Endometrium (tissue), 2 donors: ENCODE measurements around the gene UPK3BL2.
"Not testable (repeated sequence)": the region's sequence is repeated elsewhere in the genome, so short reads cannot be mapped to it uniquely, and the experiment has no call there.

Source experiments
- FAIRE-seq: peaks from 2 replicates; lab custom pipeline; 2012; peaks lifted over from hg19 to GRCh38; lab: Jason Lieb, UNC
- donor health status: control.
- donor health status: control.

Gene UPK3BL2

GRCh38 chr7:102531583-102531982, 11.9 kb downstream of the UPK3BL2 start:
- FAIRE-seq = not testable (repeated sequence)

- not testable (repeated sequence) for FAIRE-seq
Measured at GRCh38 chr7:102527822-102528793, 15.4 kb downstream of the UPK3BL2 start.

GRCh38 chr7:102527182-102527581, 16.3 kb downstream of the UPK3BL2 start:
- FAIRE-seq = not testable (repeated sequence)

GRCh38 chr7:102524803-102525202, 18.7 kb downstream of the UPK3BL2 start:
- not testable (repeated sequence) for FAIRE-seq

GRCh38 chr7:102520797-102521196, 22.7 kb downstream of the UPK3BL2 start:
- FAIRE-seq = not testable (repeated sequence)

- not testable (repeated sequence) for FAIRE-seq
Measured at GRCh38 chr7:102517550-102518147, 25.8 kb downstream of the UPK3BL2 start, which contains the start of gene RASA4B. Gene RASA4B, minus strand, starts transcription at chr7:102517777. Its CDS starts 67 bp downstream, at chr7:102517710.

- FAIRE-seq = not testable (repeated sequence)
Measured at GRCh38 chr7:102516951-102517350, 26.5 kb downstream of the UPK3BL2 start.

- FAIRE-seq = not testable (repeated sequence)
Measured at GRCh38 chr7:102515889-102516288, 27.6 kb downstream of the UPK3BL2 start.

- FAIRE-seq = not testable (repeated sequence)
Measured at GRCh38 chr7:102514881-102515721, 28.4 kb downstream of the UPK3BL2 start.

GRCh38 chr7:102512642-102513221, 30.8 kb downstream of the UPK3BL2 start:
- not testable (repeated sequence) for FAIRE-seq

- FAIRE-seq = not testable (repeated sequence)
Measured at GRCh38 chr7:102511860-102512522, 31.5 kb downstream of the UPK3BL2 start.

GRCh38 chr7:102510575-102510974, 32.9 kb downstream of the UPK3BL2 start:
- not testable (repeated sequence) for FAIRE-seq

- FAIRE-seq = not testable (repeated sequence)
Measured at GRCh38 chr7:102507410-102508088, 35.9 kb downstream of the UPK3BL2 start.

- FAIRE-seq = not testable (repeated sequence)
Measured at GRCh38 chr7:102505298-102506185, 38.0 kb downstream of the UPK3BL2 start.

GRCh38 chr7:102503141-102503540, 40.4 kb downstream of the UPK3BL2 start:
- FAIRE-seq = not testable (repeated sequence)

GRCh38 chr7:102498321-102498720, 45.2 kb downstream of the UPK3BL2 start:
- FAIRE-seq = not testable (repeated sequence)

GRCh38 chr7:102497308-102497707, 46.2 kb downstream of the UPK3BL2 start:
- FAIRE-seq = not testable (repeated sequence)

- not testable (repeated sequence) for FAIRE-seq
Measured at GRCh38 chr7:102496861-102497260, 46.6 kb downstream of the UPK3BL2 start.

- FAIRE-seq = not testable (repeated sequence)
Measured at GRCh38 chr7:102494473-102495149, 48.9 kb downstream of the UPK3BL2 start.
